ENCODE results near the gene NFILZ. TPM values are rescaled to one million over a fixed set of nuclear protein-coding genes. Genes with fewer than 3 reads are reported as not detected.

Gene NFILZ
- not detected for polyA plus RNA-seq (2013, experiment 1 of 2)
- not detected for polyA plus RNA-seq (2013, experiment 2 of 2)

GRCh38 chr19:8629996-8630683 is at the start of gene NFILZ:
Gene NFILZ (plus strand): TSS chr19:8630633. CDS start chr19:8676766, 46,133 bp downstream.
- Histone ChIP-seq H3K4me3 (ENCODE audit: extremely low read depth, insufficient read depth, low read length, poor library complexity, severe bottlenecking) (no peak within 1 kb of the TSS), H3K27ac (ENCODE audit: low read depth, low read length, severe bottlenecking) (peak within 1 kb of the TSS; percentile 53), H3K4me1 (ENCODE audit: control insufficient read depth, insufficient read depth, low read length, poor library complexity, severe bottlenecking) (peaks cover 8% of the 10 kb centered on the region), H3K36me3 (ENCODE audit: control insufficient read depth, insufficient read depth, low read length) (no peaks in the 10 kb centered on the region), H3K9me3 (ENCODE audit: control insufficient read depth, low read length) (no peaks in the 10 kb centered on the region)
- WGBS, 2 experiments (ENCODE audit: insufficient coverage in 2 of 2): 91 to 92% methylated on average over 10 of the region's 11 CpGs

- Histone ChIP-seq H3K4me1 (ENCODE audit: control insufficient read depth, insufficient read depth, low read length, poor library complexity, severe bottlenecking) (peaks cover 12% of the 10 kb centered on the region), H3K4me3 (ENCODE audit: extremely low read depth, insufficient read depth, low read length, poor library complexity, severe bottlenecking) (no peak overlapping the region), H3K27ac (ENCODE audit: low read depth, low read length, severe bottlenecking) (no peak overlapping the region), H3K9me3 (ENCODE audit: control insufficient read depth, low read length) (no peaks in the 10 kb centered on the region), H3K36me3 (ENCODE audit: control insufficient read depth, insufficient read depth, low read length) (no peaks in the 10 kb centered on the region)
- 2% methylated on average over 17 to 19 of the region's 21 CpGs for WGBS, 2 experiments (ENCODE audit: insufficient coverage in 2 of 2)
Observed at GRCh38 chr19:8580710-8581281, 49.6 kb upstream of the NFILZ start.

- no peak overlapping the region for H3K27ac ChIP-seq (ENCODE audit: low read depth, low read length, severe bottlenecking)
- H3K36me3 ChIP-seq (ENCODE audit: control insufficient read depth, insufficient read depth, low read length): no peaks in the 10 kb centered on the region
- H3K9me3 ChIP-seq (ENCODE audit: control insufficient read depth, low read length): no peaks in the 10 kb centered on the region
- H3K4me3 ChIP-seq (ENCODE audit: extremely low read depth, insufficient read depth, low read length, poor library complexity, severe bottlenecking): no peak overlapping the region
- H3K4me1 ChIP-seq (ENCODE audit: control insufficient read depth, insufficient read depth, low read length, poor library complexity, severe bottlenecking): no peaks in the 10 kb centered on the region
- 96 to 98% methylated on average over 52 to 71 of the region's 71 CpGs for WGBS, 2 experiments (ENCODE audit: insufficient coverage in 2 of 2)
Observed at GRCh38 chr19:8584965-8585893, 45.2 kb upstream of the NFILZ start.

GRCh38 chr19:8585894-8586750 is 44.3 kb upstream of the NFILZ start:
- no peaks in the 10 kb centered on the region for H3K9me3 ChIP-seq (ENCODE audit: control insufficient read depth, low read length)
- no peaks in the 10 kb centered on the region for H3K36me3 ChIP-seq (ENCODE audit: control insufficient read depth, insufficient read depth, low read length)
- H3K4me1 ChIP-seq (ENCODE audit: control insufficient read depth, insufficient read depth, low read length, poor library complexity, severe bottlenecking): no peaks in the 10 kb centered on the region
- WGBS, 2 experiments (ENCODE audit: insufficient coverage in 2 of 2): 72 to 82% methylated on average over 27 to 30 of the region's 34 CpGs
- H3K27ac ChIP-seq (ENCODE audit: low read depth, low read length, severe bottlenecking): no peak overlapping the region
- H3K4me3 ChIP-seq (ENCODE audit: extremely low read depth, insufficient read depth, low read length, poor library complexity, severe bottlenecking): no peak overlapping the region

- Histone ChIP-seq H3K27ac (ENCODE audit: low read depth, low read length, severe bottlenecking) (no peak overlapping the region), H3K4me1 (ENCODE audit: control insufficient read depth, insufficient read depth, low read length, poor library complexity, severe bottlenecking) (peaks cover 2% of the 10 kb centered on the region), H3K36me3 (ENCODE audit: control insufficient read depth, insufficient read depth, low read length) (peaks cover 3% of the 10 kb centered on the region), H3K4me3 (ENCODE audit: extremely low read depth, insufficient read depth, low read length, poor library complexity, severe bottlenecking) (no peak overlapping the region), H3K9me3 (ENCODE audit: control insufficient read depth, low read length) (peaks cover 5% of the 10 kb centered on the region)
- 91 to 97% methylated on average over 19 to 31 of the region's 32 CpGs for WGBS, 2 experiments (ENCODE audit: insufficient coverage in 2 of 2)
Observed at GRCh38 chr19:8589177-8589714, 41.2 kb upstream of the NFILZ start.

- WGBS, 2 experiments (ENCODE audit: insufficient coverage in 2 of 2): 3 to 4% methylated on average over 52 to 53 of the region's 55 CpGs
- Histone ChIP-seq H3K9me3 (ENCODE audit: control insufficient read depth, low read length) (peaks cover 9% of the 10 kb centered on the region), H3K4me1 (ENCODE audit: control insufficient read depth, insufficient read depth, low read length, poor library complexity, severe bottlenecking) (peaks cover 2% of the 10 kb centered on the region), H3K36me3 (ENCODE audit: control insufficient read depth, insufficient read depth, low read length) (peaks cover 31% of the 10 kb centered on the region), H3K4me3 (ENCODE audit: extremely low read depth, insufficient read depth, low read length, poor library complexity, severe bottlenecking) (peak overlapping the region; percentile 33), H3K27ac (ENCODE audit: low read depth, low read length, severe bottlenecking) (peak overlapping the region; percentile 62)
Observed at GRCh38 chr19:8592231-8593009, 38.0 kb upstream of the NFILZ start.

- Histone ChIP-seq H3K4me1 (ENCODE audit: control insufficient read depth, insufficient read depth, low read length, poor library complexity, severe bottlenecking) (peaks cover 2% of the 10 kb centered on the region), H3K9me3 (ENCODE audit: control insufficient read depth, low read length) (peaks cover 9% of the 10 kb centered on the region), H3K4me3 (ENCODE audit: extremely low read depth, insufficient read depth, low read length, poor library complexity, severe bottlenecking) (no peak overlapping the region), H3K36me3 (ENCODE audit: control insufficient read depth, insufficient read depth, low read length) (peaks cover 44% of the 10 kb centered on the region), H3K27ac (ENCODE audit: low read depth, low read length, severe bottlenecking) (no peak overlapping the region)
- 89 to 100% methylated on average over 1 to 2 of the region's 2 CpGs for WGBS, 2 experiments (ENCODE audit: insufficient coverage in 2 of 2)
Observed at GRCh38 chr19:8593931-8594330, 36.5 kb upstream of the NFILZ start.

- H3K4me1 ChIP-seq (ENCODE audit: control insufficient read depth, insufficient read depth, low read length, poor library complexity, severe bottlenecking): peaks cover 2% of the 10 kb centered on the region
- no peak overlapping the region for H3K4me3 ChIP-seq (ENCODE audit: extremely low read depth, insufficient read depth, low read length, poor library complexity, severe bottlenecking)
- H3K9me3 ChIP-seq (ENCODE audit: control insufficient read depth, low read length): peaks cover 9% of the 10 kb centered on the region
- 86 to 87% methylated on average over 13 of the region's 15 CpGs for WGBS, 2 experiments (ENCODE audit: insufficient coverage in 2 of 2)
- H3K27ac ChIP-seq (ENCODE audit: low read depth, low read length, severe bottlenecking): no peak overlapping the region
- peaks cover 52% of the 10 kb centered on the region for H3K36me3 ChIP-seq (ENCODE audit: control insufficient read depth, insufficient read depth, low read length)
Observed at GRCh38 chr19:8595651-8596050, 34.8 kb upstream of the NFILZ start.

- Histone ChIP-seq H3K4me1 (ENCODE audit: control insufficient read depth, insufficient read depth, low read length, poor library complexity, severe bottlenecking) (peaks cover 2% of the 10 kb centered on the region), H3K9me3 (ENCODE audit: control insufficient read depth, low read length) (peaks cover 9% of the 10 kb centered on the region), H3K27ac (ENCODE audit: low read depth, low read length, severe bottlenecking) (no peak overlapping the region), H3K4me3 (ENCODE audit: extremely low read depth, insufficient read depth, low read length, poor library complexity, severe bottlenecking) (no peak overlapping the region), H3K36me3 (ENCODE audit: control insufficient read depth, insufficient read depth, low read length) (peaks cover 57% of the 10 kb centered on the region)
- WGBS, 2 experiments (ENCODE audit: insufficient coverage in 2 of 2): 92 to 95% methylated on average over 13 to 22 of the region's 23 CpGs
Observed at GRCh38 chr19:8596168-8596567, 34.3 kb upstream of the NFILZ start.
